Measurements from ENCODE around the gene SLC26A4.
A peak's percentile ranks its signal among the peaks of the same experiment; 100 is the strongest.

The SLC26A4 gene

GRCh38 chr7:107697321-107698049 lies 36.9 kb downstream of the SLC26A4 start:
- DNase-seq (ENCODE audit: low read depth) = no peak

DNA sequence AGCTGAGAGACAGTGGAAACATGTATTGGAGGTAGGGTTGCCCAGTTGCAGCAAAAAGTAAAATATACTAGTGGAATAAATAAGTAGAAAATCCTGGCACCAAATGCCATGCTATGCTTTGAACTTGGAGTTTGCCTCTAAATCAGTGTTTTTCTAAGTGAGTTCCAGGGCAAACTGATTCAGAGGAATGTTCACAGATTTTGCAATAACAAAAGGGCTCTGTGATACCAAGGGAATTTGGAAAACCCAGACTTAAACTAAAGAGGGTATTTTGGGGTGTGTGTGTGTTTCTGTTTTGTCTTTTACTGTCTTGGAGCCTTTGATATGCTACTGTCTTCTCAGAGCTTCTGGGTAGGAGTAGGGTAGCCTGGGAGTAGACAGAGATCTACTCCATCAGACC lies 39.9 kb downstream of the SLC26A4 start:
- no peak for DNase-seq (ENCODE audit: low read depth)

DNA sequence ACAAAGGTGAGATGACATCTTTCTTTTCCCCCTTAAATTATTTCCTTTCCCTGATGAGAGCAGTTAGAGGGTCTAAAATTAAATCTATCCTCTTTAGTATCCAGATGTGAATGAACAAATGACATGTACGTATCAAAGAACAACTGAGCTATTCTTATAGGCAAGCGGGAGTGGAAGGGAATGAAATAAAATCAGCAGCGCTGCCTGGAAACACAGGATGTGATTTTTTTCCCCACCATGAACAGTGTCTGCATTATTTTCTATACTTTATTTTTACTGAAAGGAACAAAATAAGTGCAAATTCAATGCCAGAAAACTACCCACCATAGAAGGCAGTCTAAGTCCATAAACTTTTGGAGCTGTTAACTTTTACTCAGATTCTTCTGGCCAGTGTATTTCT lies 40.6 kb downstream of the SLC26A4 start:
- no peak for DNase-seq (ENCODE audit: low read depth)

GRCh38 chr7:107703219-107703618 lies 42.6 kb downstream of the SLC26A4 start:
- no peak for DNase-seq (ENCODE audit: low read depth)

GRCh38 chr7:107703872-107704271 lies 43.2 kb downstream of the SLC26A4 start:
- DNase-seq (ENCODE audit: low read depth) = no peak

DNA sequence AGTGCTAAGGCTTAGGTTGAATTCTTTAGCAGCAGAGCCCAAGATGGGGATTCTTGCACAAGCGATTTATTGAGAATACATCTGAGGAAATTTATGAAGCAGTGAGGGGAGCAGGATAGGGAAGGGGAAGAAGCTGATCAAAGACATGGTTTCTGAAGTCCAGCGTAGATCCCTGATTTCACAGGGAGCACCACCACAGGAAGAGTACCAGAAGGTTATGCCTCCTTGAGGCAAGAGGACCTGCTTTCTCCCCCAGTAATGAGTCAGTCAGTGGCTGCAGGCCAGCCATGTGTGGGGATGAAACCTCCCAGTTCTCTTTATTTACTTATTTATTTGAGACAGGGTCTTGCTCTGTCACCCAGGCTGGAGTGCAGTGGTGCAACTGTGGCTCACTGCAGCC lies 48.3 kb downstream of the SLC26A4 start:
- no peak for DNase-seq (ENCODE audit: low read depth)

DNA sequence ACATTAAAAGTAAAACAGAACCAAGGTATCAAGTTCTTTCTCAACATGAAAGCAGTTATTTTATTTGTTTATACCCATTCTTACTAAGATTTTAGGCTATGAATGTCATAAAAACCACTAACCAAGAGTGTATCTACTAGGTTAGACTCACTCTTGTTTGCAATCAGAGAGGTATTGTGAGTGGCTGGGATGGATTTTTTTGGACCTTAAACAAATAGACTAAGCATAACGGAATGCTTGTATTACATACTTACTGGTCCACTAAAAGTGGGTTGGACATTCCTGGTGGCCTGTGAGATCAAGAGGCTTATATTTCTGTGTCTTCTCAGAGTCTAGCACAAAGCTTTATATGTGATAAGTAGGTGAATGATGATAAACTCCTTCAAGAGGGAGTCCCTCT lies 50.7 kb downstream of the SLC26A4 start:
- no peak for DNase-seq (ENCODE audit: low read depth)

DNA sequence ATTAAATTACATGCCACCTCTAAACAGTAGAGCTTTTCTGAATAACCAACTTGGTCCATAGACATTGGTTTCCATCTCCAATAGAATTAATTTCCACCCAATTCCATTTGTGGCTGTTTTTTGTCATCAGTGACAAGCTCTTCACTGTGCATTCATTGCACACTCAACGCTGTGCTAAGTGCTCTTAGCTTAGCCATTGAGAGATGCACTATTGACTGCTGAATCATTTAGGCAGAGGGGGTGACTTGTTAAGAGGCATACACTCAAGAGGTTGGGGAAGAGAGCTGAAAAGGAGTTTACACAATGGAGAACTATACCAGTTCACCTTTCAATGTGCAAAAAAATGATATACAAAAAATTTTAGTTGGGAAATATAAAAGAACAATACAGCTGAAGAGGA lies 51.4 kb downstream of the SLC26A4 start:
- DNase-seq (ENCODE audit: low read depth) = no peak

- DNase-seq (ENCODE audit: low read depth) = no peak
Observed at GRCh38 chr7:107712896-107713295, 52.3 kb downstream of the SLC26A4 start.

GRCh38 chr7:107715531-107715930 lies 54.9 kb downstream of the SLC26A4 start:
- no peak for DNase-seq (ENCODE audit: low read depth)

DNA sequence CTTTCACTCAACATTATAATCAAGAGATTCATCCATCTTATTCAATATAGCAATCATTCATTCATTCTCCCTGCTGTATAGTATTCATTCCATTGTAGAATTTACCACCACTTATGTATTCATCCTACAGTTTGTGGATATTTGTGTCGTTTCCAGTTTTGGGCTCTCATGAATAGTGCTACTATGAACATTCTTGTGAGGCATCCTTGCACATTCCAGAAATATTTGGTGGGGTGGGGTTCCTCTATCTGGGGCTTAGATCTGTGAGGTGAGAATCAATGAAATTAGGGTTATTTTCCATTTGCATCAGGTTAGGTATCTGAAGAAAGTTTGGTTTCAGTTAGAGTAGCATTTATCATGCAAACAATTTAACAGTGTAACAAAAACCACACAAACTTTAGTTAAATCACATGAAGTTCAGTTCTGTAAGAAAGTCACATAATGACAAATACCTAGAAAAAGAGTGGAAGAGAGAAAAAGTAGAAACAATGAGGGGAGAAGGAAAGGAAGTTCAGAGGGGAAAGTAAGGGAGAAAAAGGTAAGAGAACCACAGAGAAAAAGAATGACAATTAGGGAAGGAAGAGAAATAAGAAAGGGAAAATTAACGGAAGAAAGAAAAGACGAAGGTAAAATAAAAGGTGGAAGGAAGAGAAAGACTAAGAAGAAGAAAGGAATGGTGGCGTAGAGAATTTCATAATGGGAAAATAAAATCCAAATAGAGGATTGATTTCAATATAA lies 58.0 kb downstream of the SLC26A4 start:
- DNase-seq (ENCODE audit: low read depth) = no peak

DNA sequence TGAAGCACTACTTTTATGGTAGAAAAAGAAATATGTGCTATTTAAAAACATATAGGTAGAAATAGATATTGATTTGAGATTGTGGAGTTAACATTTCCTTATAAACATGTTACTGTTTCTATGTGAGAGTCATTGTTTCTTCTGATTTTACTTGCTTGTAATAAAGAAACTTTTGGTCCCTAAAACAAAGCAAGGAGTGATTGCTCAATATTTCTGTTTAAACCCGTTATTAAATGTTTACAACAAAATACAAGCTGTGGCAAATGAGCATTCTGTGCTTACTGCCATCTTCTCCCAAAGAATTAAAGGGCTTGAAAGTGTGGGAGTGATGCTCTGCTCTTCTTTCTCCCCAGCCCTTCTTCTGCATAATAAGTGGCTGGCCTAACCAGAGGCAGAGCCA lies 60.7 kb downstream of the SLC26A4 start:
- no peak for DNase-seq (ENCODE audit: low read depth)

- no peak for DNase-seq (ENCODE audit: low read depth)
Observed at GRCh38 chr7:107723255-107723654, 62.6 kb downstream of the SLC26A4 start.

- DNase-seq (ENCODE audit: low read depth) = peak; percentile 8
Observed at GRCh38 chr7:107725138-107725740, 64.6 kb downstream of the SLC26A4 start.

DNA sequence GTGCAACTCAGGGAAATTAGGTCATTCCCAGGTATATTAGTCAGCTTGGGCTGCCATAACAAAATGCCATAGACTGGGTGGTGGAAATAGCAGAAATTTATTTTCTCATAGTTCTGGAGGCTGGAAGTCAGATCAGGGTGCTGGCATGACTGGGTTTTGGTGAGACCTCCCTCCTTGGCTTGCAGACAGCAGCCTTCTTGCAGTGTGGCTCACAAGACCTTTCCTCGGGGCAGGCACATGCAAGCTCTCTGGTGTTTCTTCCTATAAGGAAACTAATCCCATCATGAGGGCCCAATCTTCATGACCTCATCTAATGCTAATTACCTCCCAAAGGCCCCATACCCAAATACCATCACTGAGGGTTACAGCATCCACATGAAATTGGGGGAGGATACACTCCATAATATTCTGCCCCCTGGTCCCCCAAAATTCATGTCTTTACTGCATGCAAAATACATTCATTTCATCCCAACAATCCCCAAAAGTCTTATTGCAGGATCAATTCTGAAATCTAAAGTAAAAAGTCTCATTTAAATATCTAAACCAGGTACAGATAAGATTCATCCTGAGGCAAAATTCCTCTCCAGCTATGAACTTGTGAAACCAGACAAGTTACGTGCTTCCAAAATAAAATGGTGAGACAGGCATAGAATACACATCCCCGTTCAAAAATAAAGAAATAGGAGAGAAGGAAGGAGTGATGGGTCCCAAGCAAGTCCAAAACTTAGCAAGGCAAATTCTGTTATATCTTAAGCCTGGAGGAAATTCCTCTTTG lies 65.9 kb downstream of the SLC26A4 start:
- no peak for DNase-seq (ENCODE audit: low read depth)

DNA sequence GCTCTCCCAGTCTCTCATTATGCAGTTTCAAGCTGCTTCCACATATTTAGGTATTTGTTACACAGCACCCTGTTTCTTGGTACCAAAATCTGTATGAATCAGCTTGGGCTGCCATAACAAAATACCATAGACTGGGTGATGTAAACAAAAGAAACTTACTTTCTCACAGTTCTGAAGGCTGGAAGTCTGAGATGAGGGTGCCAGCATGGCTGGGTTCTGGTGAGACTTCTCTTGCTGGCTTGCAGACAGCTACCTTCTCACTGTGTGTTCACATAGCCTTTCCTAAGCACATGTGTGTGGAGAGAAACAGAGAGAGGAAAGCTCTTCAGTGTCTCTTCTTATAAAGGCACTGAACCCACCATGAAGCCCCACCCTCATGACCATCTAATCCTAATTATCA lies 67.6 kb downstream of the SLC26A4 start:
- no peak for DNase-seq (ENCODE audit: low read depth)

GRCh38 chr7:107742678-107743566 lies 82.3 kb downstream of the SLC26A4 start:
- no peak for DNase-seq (ENCODE audit: low read depth)

GRCh38 chr7:107743567-107744344 lies 83.1 kb downstream of the SLC26A4 start, which contains the start of gene CBLL1:
Gene CBLL1, plus strand, starts transcription at chr7:107744142. Its CDS starts 22 bp downstream, at chr7:107744164.
- peak; percentile 98 for DNase-seq (ENCODE audit: low read depth)

DNA sequence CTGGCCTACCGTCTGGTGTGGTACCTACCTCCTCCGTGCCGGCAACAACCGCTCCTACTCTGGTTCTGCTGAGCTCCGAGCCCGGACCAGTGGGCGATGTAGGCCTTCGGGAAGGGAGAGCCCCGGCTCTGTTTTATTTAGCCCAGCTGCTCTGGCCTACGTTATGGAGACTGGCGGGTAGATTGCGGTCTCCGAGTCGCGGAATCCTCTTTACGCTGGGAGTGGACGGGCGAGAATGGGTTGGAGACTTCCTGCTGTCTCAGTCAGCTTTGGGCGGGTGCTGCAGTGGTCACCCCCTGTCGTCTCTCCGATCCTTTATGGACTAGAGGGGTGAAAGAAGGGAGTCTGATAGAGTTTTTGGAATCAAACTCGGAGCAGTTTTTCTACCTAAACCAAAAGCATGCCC lies 83.7 kb downstream of the SLC26A4 start:
- DNase-seq (ENCODE audit: low read depth) = no peak

GRCh38 chr7:107746006-107746405 lies 85.4 kb downstream of the SLC26A4 start:
- DNase-seq (ENCODE audit: low read depth) = no peak

- no peak for DNase-seq (ENCODE audit: low read depth)
Observed at GRCh38 chr7:107751113-107751512, 90.5 kb downstream of the SLC26A4 start.

Data from activated T-helper 9 cell treated with anti-CD3 and anti-CD28 coated beads, Interleukin-2, amount 50 U/mL, for 16 hours (primary cell).